ENCODE measurements around the gene PDE4C. TPM values are rescaled to one million over a fixed set of nuclear protein-coding genes. Genes with fewer than 3 reads are reported as not detected.

PDE4C gene
- total and polyA plus RNA-seq, 9 of the 15 experiments (the other 6 are each of a cell fraction or from before 2014, with no cell fraction given), result 0.04 to 0.91 (median 0.20) TPM; not detected in 1

GRCh38 chr19:18274781-18275356 is 48.6 kb upstream of the PDE4C start (continued):
- TF ChIP-seq, protein P1, sequence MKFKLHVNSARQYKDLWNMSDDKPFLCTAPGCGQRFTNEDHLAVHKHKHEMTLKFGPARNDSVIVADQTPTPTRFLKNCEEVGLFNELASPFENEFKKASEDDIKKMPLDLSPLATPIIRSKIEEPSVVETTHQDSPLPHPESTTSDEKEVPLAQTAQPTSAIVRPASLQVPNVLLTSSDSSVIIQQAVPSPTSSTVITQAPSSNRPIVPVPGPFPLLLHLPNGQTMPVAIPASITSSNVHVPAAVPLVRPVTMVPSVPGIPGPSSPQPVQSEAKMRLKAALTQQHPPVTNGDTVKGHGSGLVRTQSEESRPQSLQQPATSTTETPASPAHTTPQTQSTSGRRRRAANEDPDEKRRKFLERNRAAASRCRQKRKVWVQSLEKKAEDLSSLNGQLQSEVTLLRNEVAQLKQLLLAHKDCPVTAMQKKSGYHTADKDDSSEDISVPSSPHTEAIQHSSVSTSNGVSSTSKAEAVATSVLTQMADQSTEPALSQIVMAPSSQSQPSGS (CRISPR knock-in tag; IDR thresholded peaks at IDR 0.05), result no peak
- TF ChIP-seq JUNB (CRISPR knock-in tag; conservative IDR thresholded peaks at IDR 0.05) (0 out of 2 replicates have a peak, but pooled peaks have one; percentile 41), CBX5 (IDR thresholded peaks at IDR 0.05; ENCODE audit: borderline replicate concordance, low read depth) (no peak), KDM2B (CRISPR knock-in tag; IDR thresholded peaks at IDR 0.05) (no peak), CHAMP1 (IDR thresholded peaks at IDR 0.05) (no peak), ZNF586 (CRISPR knock-in tag; conservative IDR thresholded peaks at IDR 0.05) (no peak), SRSF7 (optimal IDR thresholded peaks at IDR 0.05; ENCODE audit: low read depth, low read length) (no peak), MYNN (IDR thresholded peaks at IDR 0.05) (peak; percentile 81; the same call in 1 of the 2 replicates), MYNN (CRISPR knock-in tag; IDR thresholded peaks at IDR 0.05) (no peak), ZFP1 (CRISPR knock-in tag; IDR thresholded peaks at IDR 0.05) (no peak), ZNF140 (CRISPR knock-in tag; IDR thresholded peaks at IDR 0.05) (no peak), ZNF764 (CRISPR knock-in tag; IDR thresholded peaks at IDR 0.05; ENCODE audit: low read depth) (no peak), CBX8 (IDR thresholded peaks at IDR 0.05; ENCODE audit: borderline replicate concordance, extremely low read depth, low read depth, low read length, poor library complexity, severe bottlenecking) (no peak), TFAM (CRISPR knock-in tag; conservative IDR thresholded peaks at IDR 0.05) (no peak), BCL6 (CRISPR knock-in tag; IDR thresholded peaks at IDR 0.05) (no peak), CGGBP1 (CRISPR knock-in tag; IDR thresholded peaks at IDR 0.05) (no peak), KLF13 (tag; IDR thresholded peaks at IDR 0.05; ENCODE audit: borderline replicate concordance, low read depth) (no peak), RAD21 (CRISPR knock-in tag; conservative IDR thresholded peaks at IDR 0.05 in 1 of 2, IDR thresholded peaks at IDR 0.05 in 1 of 2) (0 out of 4 replicates have a peak, but pooled peaks of 1 of the 2 experiments have one; percentile 2), DLX4 (CRISPR knock-in tag; IDR thresholded peaks at IDR 0.05) (no peak), LCOR (CRISPR knock-in tag; IDR thresholded peaks at IDR 0.05) (peak; percentile 20; the same call in 1 of the 2 replicates)
- TF ChIP-seq, protein P2, sequence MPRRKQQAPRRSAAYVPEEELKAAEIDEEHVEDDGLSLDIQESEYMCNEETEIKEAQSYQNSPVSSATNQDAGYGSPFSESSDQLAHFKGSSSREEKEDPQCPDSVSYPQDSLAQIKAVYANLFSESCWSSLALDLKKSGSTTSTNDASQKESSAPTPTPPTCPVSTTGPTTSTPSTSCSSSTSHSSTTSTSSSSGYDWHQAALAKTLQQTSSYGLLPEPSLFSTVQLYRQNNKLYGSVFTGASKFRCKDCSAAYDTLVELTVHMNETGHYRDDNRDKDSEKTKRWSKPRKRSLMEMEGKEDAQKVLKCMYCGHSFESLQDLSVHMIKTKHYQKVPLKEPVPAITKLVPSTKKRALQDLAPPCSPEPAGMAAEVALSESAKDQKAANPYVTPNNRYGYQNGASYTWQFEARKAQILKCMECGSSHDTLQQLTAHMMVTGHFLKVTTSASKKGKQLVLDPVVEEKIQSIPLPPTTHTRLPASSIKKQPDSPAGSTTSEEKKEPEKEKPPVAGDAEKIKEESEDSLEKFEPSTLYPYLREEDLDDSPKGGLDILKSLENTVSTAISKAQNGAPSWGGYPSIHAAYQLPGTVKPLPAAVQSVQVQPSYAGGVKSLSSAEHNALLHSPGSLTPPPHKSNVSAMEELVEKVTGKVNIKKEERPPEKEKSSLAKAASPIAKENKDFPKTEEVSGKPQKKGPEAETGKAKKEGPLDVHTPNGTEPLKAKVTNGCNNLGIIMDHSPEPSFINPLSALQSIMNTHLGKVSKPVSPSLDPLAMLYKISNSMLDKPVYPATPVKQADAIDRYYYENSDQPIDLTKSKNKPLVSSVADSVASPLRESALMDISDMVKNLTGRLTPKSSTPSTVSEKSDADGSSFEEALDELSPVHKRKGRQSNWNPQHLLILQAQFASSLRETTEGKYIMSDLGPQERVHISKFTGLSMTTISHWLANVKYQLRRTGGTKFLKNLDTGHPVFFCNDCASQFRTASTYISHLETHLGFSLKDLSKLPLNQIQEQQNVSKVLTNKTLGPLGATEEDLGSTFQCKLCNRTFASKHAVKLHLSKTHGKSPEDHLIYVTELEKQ (CRISPR knock-in tag; IDR thresholded peaks at IDR 0.05), result no peak
